H1 (cell line): ENCODE data around the gene OGFR. TPM values are rescaled to one million over a fixed set of nuclear protein-coding genes. Genes with fewer than 3 reads are reported as not detected.

Experiments
- CTCF ChIA-PET: fragments of 300-600 bp; sonication (Branson Sonifier 250); formaldehyde crosslinking; loops from one replicate; lab custom pipeline; 2021; ENCODE audit not compliant: partially characterized antibody; lab: Charles Lee
- POLR2A ChIA-PET: fragments of 300-600 bp; sonication (Branson Sonifier 250); formaldehyde crosslinking; loops from one replicate; lab custom pipeline; 2021; ENCODE audit warnings: inconsistent platforms; ENCODE audit not compliant: partially characterized antibody; lab: Charles Lee
- DNase-seq, 2 experiments: peaks; one replicate each; pipeline versions ENCODE4 v3.0.0 to v3.0.0-alpha.2; 2010 to 2022; ENCODE audit warnings: low spot score in 2 of 2, low read depth in 1 of 2, mixed read lengths in 1 of 2
- FAIRE-seq: peaks from 2 replicates; lab custom pipeline; 2011; peaks lifted over from hg19 to GRCh38; lab: Jason Lieb, UNC
- H2AFZ ChIP-seq: 2 replicates; pipeline ENCODE4 v1.8.1; 2012; ENCODE audit warnings: low read length, inconsistent platforms
- H2AK5ac ChIP-seq: 2 replicates; pipeline ENCODE4 v1.6.1; 2013; ENCODE audit warnings: low read depth, low read length
- H2BK120ac ChIP-seq: replicated peaks from 2 replicates; pipeline ENCODE3; 2013; ENCODE audit warnings: low read depth, low read length, inconsistent platforms
- H2BK12ac ChIP-seq: 2 replicates; pipeline ENCODE4 v1.6.1; 2013; ENCODE audit warnings: low read depth, low read length
- H2BK15ac ChIP-seq: 2 replicates; pipeline ENCODE4 v1.6.1; 2013; ENCODE audit warnings: low read length
- H2BK20ac ChIP-seq: 2 replicates; pipeline ENCODE4 v1.6.1; 2013; ENCODE audit warnings: low read length
- H2BK5ac ChIP-seq: 2 replicates; pipeline ENCODE4 v1.6.1; 2013; ENCODE audit warnings: low read depth, low read length
- H3K14ac ChIP-seq: 2 replicates; pipeline ENCODE4 v1.6.1; 2013; ENCODE audit warnings: inconsistent platforms; ENCODE audit not compliant: insufficient read length
- H3K18ac ChIP-seq: 2 replicates; pipeline ENCODE4 v1.6.1; 2013; ENCODE audit warnings: low read length; ENCODE audit errors: extremely low read depth
- H3K23ac ChIP-seq: 2 replicates; pipeline ENCODE4 v1.6.1; 2013; ENCODE audit warnings: inconsistent platforms; ENCODE audit not compliant: insufficient read length
- H3K23me2 ChIP-seq: 2 replicates; pipeline ENCODE4 v1.6.1; 2013; ENCODE audit warnings: low read depth, low read length
- H3K27ac ChIP-seq: 2 replicates; pipeline ENCODE4 v1.6.1; 2011; ENCODE audit warnings: low read depth, low read length, inconsistent platforms
- H3K27me3 ChIP-seq, 4 experiments: replicated peaks in 1 of 4; 1 replicate in 1 of 4; 2 replicates in 3 of 4; pipeline versions ENCODE4 v1.6.1 to v1.8.1; 2011 to 2013; ENCODE audit warnings: low read length in 3 of 4, mild to moderate bottlenecking in 3 of 4, inconsistent platforms in 2 of 4, mixed read lengths in 2 of 4, moderate library complexity in 1 of 4; ENCODE audit not compliant: control insufficient read depth in 3 of 4, insufficient read depth in 3 of 4; ENCODE audit errors: extremely low read depth in 1 of 4
- H3K36me3 ChIP-seq, 4 experiments: 2 replicates each; pipeline versions ENCODE4 v1.6.1 to v1.8.1; 2011 to 2013; ENCODE audit warnings: mild to moderate bottlenecking in 4 of 4, low read length in 3 of 4, moderate library complexity in 2 of 4, control low read depth in 1 of 4, inconsistent platforms in 1 of 4; ENCODE audit not compliant: insufficient read depth in 4 of 4, control insufficient read depth in 2 of 4
- H3K4ac ChIP-seq: replicated peaks from 2 replicates; pipeline ENCODE3; 2013; ENCODE audit warnings: low read length, low read depth, mixed read lengths, inconsistent platforms; ENCODE audit not compliant: insufficient read length
- H3K4me1 ChIP-seq, 4 experiments: replicated peaks in 1 of 4; 1 replicate in 1 of 4; 2 replicates in 3 of 4; pipeline versions ENCODE4 v1.6.1 to v1.8.1; 2011 to 2013; ENCODE audit warnings: low read length in 3 of 4, inconsistent platforms in 2 of 4, mixed read lengths in 1 of 4; ENCODE audit not compliant: insufficient read depth in 4 of 4, control insufficient read depth in 3 of 4
- H3K4me2 ChIP-seq, 2 experiments: 2 replicates each; pipeline versions ENCODE4 v1.6.1 to v1.8.1; 2011 to 2013; ENCODE audit warnings: low read depth in 2 of 2, low read length in 2 of 2, control low read depth in 1 of 2, inconsistent platforms in 1 of 2, mild to moderate bottlenecking in 1 of 2; ENCODE audit not compliant: insufficient read depth in 1 of 2
- H3K4me3 ChIP-seq, 4 experiments: fragments of 200-600, 300-600 bp in 1 of 4; sonication (generic), shearing (Covaris generic), sonication (Bioruptor Twin) in 1 of 4; 2 replicates each; pipeline versions ENCODE4 v1.5.1 to v1.8.1; 2011 to 2016; ENCODE audit warnings: low read length in 4 of 4, low read depth in 3 of 4, control low read depth in 2 of 4, inconsistent platforms in 2 of 4, mild to moderate bottlenecking in 2 of 4, mixed read lengths in 1 of 4, moderate library complexity in 1 of 4; ENCODE audit not compliant: insufficient read depth in 2 of 4; ENCODE audit errors: extremely low read depth in 1 of 4
- H3K56ac ChIP-seq: replicated peaks from 2 replicates; pipeline ENCODE3; 2013; ENCODE audit warnings: low read depth, mild to moderate bottlenecking, mixed read lengths, low read length, inconsistent platforms; ENCODE audit not compliant: insufficient read length
- H3K79me1 ChIP-seq: 2 replicates; pipeline ENCODE4 v1.6.1; 2013; ENCODE audit warnings: low read depth, low read length, control low read depth
- H3K79me2 ChIP-seq, 2 experiments: 2 replicates each; pipeline versions ENCODE4 v1.6.1 to v1.8.1; 2012 to 2013; ENCODE audit warnings: low read length in 2 of 2, mild to moderate bottlenecking in 2 of 2, inconsistent platforms in 1 of 2; ENCODE audit not compliant: insufficient read depth in 2 of 2, control insufficient read depth in 1 of 2
- H3K9ac ChIP-seq, 4 experiments: replicated peaks in 1 of 4; 1 replicate in 1 of 4; 2 replicates in 3 of 4; pipeline versions ENCODE4 v1.6.1 to v1.8.1; 2011 to 2013; ENCODE audit warnings: low read depth in 3 of 4, low read length in 3 of 4, control low read depth in 2 of 4, mild to moderate bottlenecking in 2 of 4, moderate library complexity in 2 of 4, inconsistent platforms in 1 of 4; ENCODE audit errors: extremely low read depth in 1 of 4
- H3K9me3 ChIP-seq, 2 experiments: 2 replicates each; pipeline versions ENCODE4 v1.6.1 to v1.8.1; 2012 to 2013; ENCODE audit warnings: mild to moderate bottlenecking in 2 of 2, moderate library complexity in 2 of 2, control low read depth in 1 of 2, inconsistent platforms in 1 of 2, low read depth in 1 of 2, low read length in 1 of 2, mixed read lengths in 1 of 2; ENCODE audit not compliant: insufficient read depth in 2 of 2
- H4K20me1 ChIP-seq, 2 experiments: replicated peaks in 1 of 2; 2 replicates each; pipeline versions ENCODE3 to v1.8.1; 2011 to 2013; ENCODE audit warnings: inconsistent platforms in 2 of 2, low read length in 2 of 2, mild to moderate bottlenecking in 1 of 2; ENCODE audit not compliant: insufficient read depth in 2 of 2, control insufficient read depth in 1 of 2
- H4K5ac ChIP-seq: 2 replicates; pipeline ENCODE4 v1.6.1; 2013; ENCODE audit warnings: low read length, low read depth, mixed read lengths, inconsistent platforms; ENCODE audit not compliant: insufficient read length
- H4K8ac ChIP-seq: 2 replicates; pipeline ENCODE4 v1.8.0; 2013; ENCODE audit warnings: mild to moderate bottlenecking, moderate library complexity, low read length, inconsistent platforms; ENCODE audit not compliant: insufficient read depth; ENCODE audit errors: extremely low read depth
- H4K91ac ChIP-seq: replicated peaks from 2 replicates; pipeline ENCODE3; 2013; ENCODE audit warnings: low read length, mixed read lengths, inconsistent platforms; ENCODE audit not compliant: insufficient read length
- CBX8 ChIP-seq: fragments of 300-800, 300-1000 bp; sonication (generic); IDR thresholded peaks from 2 replicates; pipeline ENCODE4 v1.7.1; 2016; ENCODE audit warnings: low read depth, low read length, borderline replicate concordance
- JUN ChIP-seq: IDR thresholded peaks from 2 replicates; pipeline ENCODE4 v1.6.1; 2011; ENCODE audit warnings: low read depth, mild to moderate bottlenecking, improper control_type of control experiment, low read length
- KDM1A ChIP-seq: fragments of 200-600, 300-600 bp; sonication (generic); IDR thresholded peaks from 2 replicates; pipeline ENCODE4 v1.7.1; 2016; ENCODE audit warnings: mild to moderate bottlenecking, low read length, borderline replicate concordance
- RNF2 ChIP-seq: fragments of 200-900, 300-1000 bp; sonication (generic); IDR thresholded peaks from 2 replicates; pipeline ENCODE4 v1.7.1; 2016; ENCODE audit warnings: borderline replicate concordance, low read depth, mild to moderate bottlenecking, antibody characterized with exemption, low read length; ENCODE audit not compliant: poor library complexity, severe bottlenecking; ENCODE audit errors: missing control alignments
- TAF7 ChIP-seq: optimal IDR thresholded peaks from 2 replicates; pipeline ENCODE3; 2011; ENCODE audit warnings: low read depth, mild to moderate bottlenecking, inconsistent platforms, low read length, moderate library complexity, borderline replicate concordance
- WGBS, 2 experiments: shearing (Covaris generic) in 1 of 2; methylation state at CpG; one replicate each; pipeline versions ENCODE4 v1.1.6 to v1.1.7; 2013 to 2015; ENCODE audit warnings: low lambda C conversion rate in 2 of 2, mixed read lengths in 2 of 2, inconsistent platforms in 1 of 2, low coverage in 1 of 2, missing lambda C conversion rate in 1 of 2; ENCODE audit not compliant: insufficient replicate concordance in 2 of 2, insufficient coverage in 1 of 2, insufficient read length in 1 of 2; ENCODE audit errors: extremely low coverage in 1 of 2, missing lambda C conversion rate in 1 of 2; 5-methylcytosine and 5-hydroxymethylcytosine counted together
- polyA plus RNA-seq, 7 experiments: library from polyadenylated mRNA; depleted of rRNA in 3 of 7; stranded (reverse) in 5 of 7; unstranded in 2 of 7; fragments of >200 nt in 5 of 7; fragments of 200-250 nt in 2 of 7; gene quantifications; 1 replicate in 5 of 7; 2 replicates in 1 of 7; 4 replicates in 1 of 7; pipeline versions ENCODE4 v1.2.1 to v1.2.3, GENCODE V29; 2011 to 2013; ENCODE audit warnings: missing spikeins in 2 of 7, mixed read lengths in 2 of 7
- total RNA-seq: library from RNA; stranded (reverse); fragmentation: NEBNext Ultra II Directional; extraction: Animal tissue kit (Norgen Biotek cat#: 25700); gene quantifications from 2 replicates; pipeline ENCODE4 v1.2.1, GENCODE V29; 2021
- TF ChIP-seq, protein P1 (sequence below): IDR thresholded peaks from 2 replicates; pipeline ENCODE4 v1.6.1; 2012; ENCODE audit warnings: low read length, inconsistent platforms

The OGFR gene
- total and polyA plus RNA-seq, 2 of the 8 experiments (the other 6 are each of a cell fraction or from before 2014, with no cell fraction given) = 13.9 to 25.1 TPM

- no peak overlapping the region for H3K4me2 ChIP-seq
- H4K20me1 ChIP-seq = no peaks in the 10 kb centered on the region
- no peaks in the 10 kb centered on the region for H3K79me2 ChIP-seq
- DNase-seq (no peak), FAIRE-seq (no peak)
- H3K18ac ChIP-seq = no peak overlapping the region
- H4K91ac ChIP-seq = no peak overlapping the region
- no peaks in the 10 kb centered on the region for H3K9me3 ChIP-seq
- ChIA-PET POLR2A (interaction anchor here (1.0 to 3.5 kb wide), 5 partner anchors 9 to 23 kb away, joined by 3 to 22 read pairs (median 12); partner anchors contain the start of gene COL9A3), CTCF (interaction anchor here (1.0 to 3.8 kb wide), 6 partner anchors 9 to 172 kb away, joined by 3 to 22 read pairs (median 4); no protein-coding TSS in a partner anchor)
- H3K4me3 ChIP-seq = no peak overlapping the region
- H4K5ac ChIP-seq = no peak overlapping the region
- H3K56ac ChIP-seq = no peak overlapping the region
- H2BK120ac ChIP-seq = no peak overlapping the region
- no peak overlapping the region for H3K23ac ChIP-seq
- H3K4me1 ChIP-seq = peaks cover 0 to 10% (median 0%) of the 10 kb centered on the region in 4 experiments; a peak in 2 of 7 replicates
- no peaks in the 10 kb centered on the region for H3K27me3 ChIP-seq
- no peak overlapping the region for H4K8ac ChIP-seq
- peaks cover 0 to 23% (median 4%) of the 10 kb centered on the region in 4 experiments; a peak in 5 of 8 replicates for H3K36me3 ChIP-seq
- no peak overlapping the region for H3K4ac ChIP-seq
- H2BK5ac ChIP-seq = no peak overlapping the region
- WGBS, 2 experiments = 84% methylated on average over 10 of the region's 10 CpGs; no CpG with 5 or more reads in 1 of the 2 experiments
- H2AFZ ChIP-seq = no peak overlapping the region
- H2BK15ac ChIP-seq = no peak overlapping the region
- no peaks in the 10 kb centered on the region for H3K23me2 ChIP-seq
- no peak overlapping the region for H3K9ac ChIP-seq
- H3K79me1 ChIP-seq = no peaks in the 10 kb centered on the region
- no peak overlapping the region for H3K14ac ChIP-seq
- H2AK5ac ChIP-seq = no peak overlapping the region
- no peak overlapping the region for H3K27ac ChIP-seq
- H2BK12ac ChIP-seq = no peak overlapping the region
- H2BK20ac ChIP-seq = no peak overlapping the region
- TF ChIP-seq TAF7 (no peak), KDM1A (no peak), RNF2 (no peak), JUN (no peak), CBX8 (no peak)
- TF ChIP-seq, protein P1, sequence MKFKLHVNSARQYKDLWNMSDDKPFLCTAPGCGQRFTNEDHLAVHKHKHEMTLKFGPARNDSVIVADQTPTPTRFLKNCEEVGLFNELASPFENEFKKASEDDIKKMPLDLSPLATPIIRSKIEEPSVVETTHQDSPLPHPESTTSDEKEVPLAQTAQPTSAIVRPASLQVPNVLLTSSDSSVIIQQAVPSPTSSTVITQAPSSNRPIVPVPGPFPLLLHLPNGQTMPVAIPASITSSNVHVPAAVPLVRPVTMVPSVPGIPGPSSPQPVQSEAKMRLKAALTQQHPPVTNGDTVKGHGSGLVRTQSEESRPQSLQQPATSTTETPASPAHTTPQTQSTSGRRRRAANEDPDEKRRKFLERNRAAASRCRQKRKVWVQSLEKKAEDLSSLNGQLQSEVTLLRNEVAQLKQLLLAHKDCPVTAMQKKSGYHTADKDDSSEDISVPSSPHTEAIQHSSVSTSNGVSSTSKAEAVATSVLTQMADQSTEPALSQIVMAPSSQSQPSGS = no peak
Measured at GRCh38 chr20:62831854-62832211, 27.2 kb downstream of the OGFR start.
